Smooth muscle cell (in vitro differentiated cells): ENCODE measurements around the gene PMEPA1. TPM values are rescaled to one million over a fixed set of nuclear protein-coding genes. Genes with fewer than 3 reads are reported as not detected.

Experiments used
- DNase-seq: peaks from one replicate; lab custom pipeline; 2025; ENCODE audit not compliant: unreplicated experiment; lab: John Stamatoyannopoulos, UW
- H2AFZ ChIP-seq: fragments of 200-600 bp; sonication (generic); 2 replicates; pipeline ENCODE4 v1.6.0; 2016; ENCODE audit warnings: antibody characterized with exemption, low read depth, mild to moderate bottlenecking
- H3F3A ChIP-seq: fragments of 200-600 bp; sonication (generic); 2 replicates; pipeline ENCODE4 v1.6.0; 2017; ENCODE audit warnings: antibody characterized with exemption, low read depth
- H3K27ac ChIP-seq: fragments of 200-600 bp; sonication (generic); 2 replicates; pipeline ENCODE4 v1.5.1; 2016; ENCODE audit warnings: low read depth, mild to moderate bottlenecking
- H3K27me3 ChIP-seq: fragments of 200-600 bp; sonication (generic); 2 replicates; pipeline ENCODE4 v1.6.1; 2016; ENCODE audit warnings: low read depth, mild to moderate bottlenecking
- H3K36me3 ChIP-seq: fragments of 200-600 bp; sonication (generic); 2 replicates; pipeline ENCODE4 v1.5.1; 2016; ENCODE audit warnings: low read depth
- H3K4me1 ChIP-seq: fragments of 200-600 bp; sonication (generic); 2 replicates; pipeline ENCODE4 v1.5.1; 2016; ENCODE audit warnings: low read depth
- H3K4me2 ChIP-seq: fragments of 200-600 bp; sonication (generic); 2 replicates; pipeline ENCODE4 v1.6.0; 2016; ENCODE audit warnings: mild to moderate bottlenecking
- H3K4me3 ChIP-seq: fragments of 200-600 bp; sonication (generic); 2 replicates; pipeline ENCODE4 v1.5.1; 2016; ENCODE audit warnings: mild to moderate bottlenecking
- H3K79me2 ChIP-seq: fragments of 200-600 bp; sonication (generic); 2 replicates; pipeline ENCODE4 v1.6.0; 2016; ENCODE audit warnings: low read depth, mild to moderate bottlenecking
- H3K9ac ChIP-seq: fragments of 200-600 bp; sonication (generic); 2 replicates; pipeline ENCODE4 v1.6.0; 2016; ENCODE audit warnings: low read depth
- H3K9me3 ChIP-seq: fragments of 200-600 bp; sonication (generic); replicated peaks from 2 replicates; pipeline ENCODE4 v1.5.1; 2016; ENCODE audit warnings: low read depth
- H4K20me1 ChIP-seq: fragments of 200-600 bp; sonication (generic); 2 replicates; pipeline ENCODE4 v1.6.0; 2016; ENCODE audit warnings: low read depth
- CTCF ChIP-seq: fragments of 200-600 bp; sonication (generic); IDR thresholded peaks from 2 replicates; pipeline ENCODE4 v1.5.1; 2017; ENCODE audit warnings: borderline replicate concordance, mild to moderate bottlenecking, antibody characterized with exemption; ENCODE audit not compliant: insufficient read depth, poor library complexity, severe bottlenecking
- WGBS: methylation state at CpG from one replicate; pipeline ENCODE4 v1.1.7; 2016; ENCODE audit warnings: low lambda C conversion rate; 5-methylcytosine and 5-hydroxymethylcytosine counted together
- polyA plus RNA-seq: library from polyadenylated mRNA; unstranded; fragments of >200 nt; fragmentation: Nextera tagmentation; extraction: Ambion mirVana; gene quantifications from 2 replicates; pipeline ENCODE4 v1.2.1, GENCODE V29; 2016
- total RNA-seq: library from RNA; depleted of rRNA; stranded (reverse); fragments of >200 nt; gene quantifications from 2 replicates; pipeline ENCODE4 v1.2.3, GENCODE V29; 2014

The PMEPA1 gene
- total and polyA plus RNA-seq, 2 experiments from 2014 or later = 37.2 to 81.9 TPM

GRCh38 chr20:57713951-57714350 is 4.1 kb upstream of the PMEPA1 start:
- Histone ChIP-seq H4K20me1 (peaks cover under 1% of the 10 kb centered on the region), H2AFZ (no peak overlapping the region), H3F3A (peaks cover 3% of the 10 kb centered on the region), H3K9me3 (no peaks in the 10 kb centered on the region), H3K79me2 (peaks cover 27% of the 10 kb centered on the region), H3K27me3 (no peaks in the 10 kb centered on the region), H3K9ac (no peak overlapping the region), H3K36me3 (no peaks in the 10 kb centered on the region), H3K27ac (no peak overlapping the region), H3K4me1 (peaks cover 21% of the 10 kb centered on the region), H3K4me3 (no peak overlapping the region), H3K4me2 (no peak overlapping the region)
- no peak for TF ChIP-seq CTCF
- no peak for DNase-seq
- WGBS = 77% methylated on average over 8 of the region's 8 CpGs

- Histone ChIP-seq H4K20me1 (peaks cover 5% of the 10 kb centered on the region), H3K9ac (no peak overlapping the region)
Observed at GRCh38 chr20:57713505-57713903, 3.7 kb upstream of the PMEPA1 start.

GRCh38 chr20:57712851-57713504 is 3.2 kb upstream of the PMEPA1 start:
- DNase-seq = no peak
- H3K27me3 ChIP-seq = no peaks in the 10 kb centered on the region
- no peaks in the 10 kb centered on the region for H3K9me3 ChIP-seq
- no peak overlapping the region for H3K9ac ChIP-seq
- H3K4me2 ChIP-seq = no peak overlapping the region
- H4K20me1 ChIP-seq = peaks cover 10% of the 10 kb centered on the region
- WGBS = 87% methylated on average over 5 of the region's 5 CpGs
- H3K27ac ChIP-seq = no peak overlapping the region
- no peak overlapping the region for H2AFZ ChIP-seq
- peaks cover 15% of the 10 kb centered on the region for H3K4me1 ChIP-seq
- H3F3A ChIP-seq = no peaks in the 10 kb centered on the region
- no peak overlapping the region for H3K4me3 ChIP-seq
- no peak for TF ChIP-seq CTCF
- H3K36me3 ChIP-seq = no peaks in the 10 kb centered on the region
- peaks cover 36% of the 10 kb centered on the region for H3K79me2 ChIP-seq

More at GRCh38 chr20:57713505-57713903, 3.7 kb upstream of the PMEPA1 start:
- Histone ChIP-seq H3F3A (no peaks in the 10 kb centered on the region), H3K4me1 (peaks cover 18% of the 10 kb centered on the region), H2AFZ (no peak overlapping the region), H3K27ac (no peak overlapping the region), H3K36me3 (no peaks in the 10 kb centered on the region), H3K9me3 (no peaks in the 10 kb centered on the region), H3K4me3 (no peak overlapping the region), H3K4me2 (no peak overlapping the region), H3K79me2 (peaks cover 31% of the 10 kb centered on the region), H3K27me3 (no peaks in the 10 kb centered on the region)
- TF ChIP-seq CTCF = no peak
- no peak for DNase-seq
- WGBS = 89% methylated on average over 10 of the region's 10 CpGs

- H3K27ac ChIP-seq = no peak overlapping the region
- peaks cover 16% of the 10 kb centered on the region for H4K20me1 ChIP-seq
- no peak overlapping the region for H3K9ac ChIP-seq
- peaks cover 43% of the 10 kb centered on the region for H3K79me2 ChIP-seq
- H3K9me3 ChIP-seq = no peaks in the 10 kb centered on the region
- no peaks in the 10 kb centered on the region for H3F3A ChIP-seq
- 90% methylated on average over 9 of the region's 9 CpGs for WGBS
- no peaks in the 10 kb centered on the region for H3K27me3 ChIP-seq
- TF ChIP-seq CTCF = no peak
- no peak overlapping the region for H3K4me3 ChIP-seq
- DNase-seq = no peak
- H3K4me1 ChIP-seq = peaks cover 11% of the 10 kb centered on the region
- H3K36me3 ChIP-seq = no peaks in the 10 kb centered on the region
- H2AFZ ChIP-seq = no peak overlapping the region
- H3K4me2 ChIP-seq = no peak overlapping the region
Observed at GRCh38 chr20:57712341-57712740, 2.5 kb upstream of the PMEPA1 start.
